ENCODE data around the gene FREM2. TPM values are rescaled to one million over a fixed set of nuclear protein-coding genes. Genes with fewer than 3 reads are reported as not detected.

The FREM2 gene
- total and polyA plus RNA-seq, 2 of the 13 experiments (the other 11 are each of a cell fraction or from before 2014, with no cell fraction given): not detected

DNA sequence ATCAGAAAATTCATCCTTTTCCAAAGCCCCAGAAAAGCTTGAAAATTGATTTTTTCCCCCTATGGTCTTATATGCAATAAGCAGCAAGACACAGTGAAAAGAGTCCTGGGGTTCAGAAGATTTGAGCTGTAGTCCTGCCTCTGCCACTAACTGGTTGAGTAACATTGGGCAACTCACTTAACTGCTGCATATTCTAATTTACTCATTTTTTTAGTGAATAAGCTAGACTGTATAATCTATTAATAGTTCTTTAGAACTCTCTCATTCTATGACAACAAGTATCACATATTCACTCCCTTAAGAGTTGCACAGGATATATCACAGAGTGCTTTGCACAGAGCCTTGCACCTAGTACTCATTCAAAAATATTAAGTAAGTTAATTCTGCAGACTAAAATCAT is 192.9 kb downstream of the FREM2 start:
- H3K4me3 ChIP-seq (replicated peaks in 1 of 3; ENCODE audit: insufficient read depth in 1 of 3, low read depth in 2 of 3, low read length in 3 of 3): no peak overlapping the region
- TF ChIP-seq, protein P1, sequence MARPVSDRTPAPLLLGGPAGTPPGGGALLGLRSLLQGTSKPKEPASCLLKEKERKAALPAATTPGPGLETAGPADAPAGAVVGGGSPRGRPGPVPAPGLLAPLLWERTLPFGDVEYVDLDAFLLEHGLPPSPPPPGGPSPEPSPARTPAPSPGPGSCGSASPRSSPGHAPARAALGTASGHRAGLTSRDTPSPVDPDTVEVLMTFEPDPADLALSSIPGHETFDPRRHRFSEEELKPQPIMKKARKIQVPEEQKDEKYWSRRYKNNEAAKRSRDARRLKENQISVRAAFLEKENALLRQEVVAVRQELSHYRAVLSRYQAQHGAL (CRISPR knock-in tag; IDR thresholded peaks at IDR 0.05; ENCODE audit: not compliant biosample characterization): no peak
- no peak for TF ChIP-seq GATAD1 (CRISPR knock-in tag; IDR thresholded peaks at IDR 0.05)
- no peak for TF ChIP-seq CC2D1A (CRISPR knock-in tag; IDR thresholded peaks at IDR 0.05)
- no peak for TF ChIP-seq PAX8 (CRISPR knock-in tag; IDR thresholded peaks at IDR 0.05; ENCODE audit: borderline replicate concordance)
- TF ChIP-seq, protein P2, sequence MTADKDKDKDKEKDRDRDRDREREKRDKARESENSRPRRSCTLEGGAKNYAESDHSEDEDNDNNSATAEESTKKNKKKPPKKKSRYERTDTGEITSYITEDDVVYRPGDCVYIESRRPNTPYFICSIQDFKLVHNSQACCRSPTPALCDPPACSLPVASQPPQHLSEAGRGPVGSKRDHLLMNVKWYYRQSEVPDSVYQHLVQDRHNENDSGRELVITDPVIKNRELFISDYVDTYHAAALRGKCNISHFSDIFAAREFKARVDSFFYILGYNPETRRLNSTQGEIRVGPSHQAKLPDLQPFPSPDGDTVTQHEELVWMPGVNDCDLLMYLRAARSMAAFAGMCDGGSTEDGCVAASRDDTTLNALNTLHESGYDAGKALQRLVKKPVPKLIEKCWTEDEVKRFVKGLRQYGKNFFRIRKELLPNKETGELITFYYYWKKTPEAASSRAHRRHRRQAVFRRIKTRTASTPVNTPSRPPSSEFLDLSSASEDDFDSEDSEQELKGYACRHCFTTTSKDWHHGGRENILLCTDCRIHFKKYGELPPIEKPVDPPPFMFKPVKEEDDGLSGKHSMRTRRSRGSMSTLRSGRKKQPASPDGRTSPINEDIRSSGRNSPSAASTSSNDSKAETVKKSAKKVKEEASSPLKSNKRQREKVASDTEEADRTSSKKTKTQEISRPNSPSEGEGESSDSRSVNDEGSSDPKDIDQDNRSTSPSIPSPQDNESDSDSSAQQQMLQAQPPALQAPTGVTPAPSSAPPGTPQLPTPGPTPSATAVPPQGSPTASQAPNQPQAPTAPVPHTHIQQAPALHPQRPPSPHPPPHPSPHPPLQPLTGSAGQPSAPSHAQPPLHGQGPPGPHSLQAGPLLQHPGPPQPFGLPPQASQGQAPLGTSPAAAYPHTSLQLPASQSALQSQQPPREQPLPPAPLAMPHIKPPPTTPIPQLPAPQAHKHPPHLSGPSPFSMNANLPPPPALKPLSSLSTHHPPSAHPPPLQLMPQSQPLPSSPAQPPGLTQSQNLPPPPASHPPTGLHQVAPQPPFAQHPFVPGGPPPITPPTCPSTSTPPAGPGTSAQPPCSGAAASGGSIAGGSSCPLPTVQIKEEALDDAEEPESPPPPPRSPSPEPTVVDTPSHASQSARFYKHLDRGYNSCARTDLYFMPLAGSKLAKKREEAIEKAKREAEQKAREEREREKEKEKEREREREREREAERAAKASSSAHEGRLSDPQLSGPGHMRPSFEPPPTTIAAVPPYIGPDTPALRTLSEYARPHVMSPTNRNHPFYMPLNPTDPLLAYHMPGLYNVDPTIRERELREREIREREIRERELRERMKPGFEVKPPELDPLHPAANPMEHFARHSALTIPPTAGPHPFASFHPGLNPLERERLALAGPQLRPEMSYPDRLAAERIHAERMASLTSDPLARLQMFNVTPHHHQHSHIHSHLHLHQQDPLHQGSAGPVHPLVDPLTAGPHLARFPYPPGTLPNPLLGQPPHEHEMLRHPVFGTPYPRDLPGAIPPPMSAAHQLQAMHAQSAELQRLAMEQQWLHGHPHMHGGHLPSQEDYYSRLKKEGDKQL (CRISPR knock-in tag; IDR thresholded peaks at IDR 0.05; ENCODE audit: low read depth): no peak
- no peak for TF ChIP-seq ZNF550 (CRISPR knock-in tag; IDR thresholded peaks at IDR 0.05; ENCODE audit: borderline replicate concordance)
- no peak for TF ChIP-seq ZNF12 (CRISPR knock-in tag; IDR thresholded peaks at IDR 0.05)
- no peak for TF ChIP-seq ONECUT2 (CRISPR knock-in tag; IDR thresholded peaks at IDR 0.05)
- TF ChIP-seq ZNF350 (CRISPR knock-in tag; IDR thresholded peaks at IDR 0.05; ENCODE audit: borderline replicate concordance, low read depth): no peak
- TF ChIP-seq ZNF546 (CRISPR knock-in tag; conservative IDR thresholded peaks at IDR 0.05): no peak
- no peak for TF ChIP-seq CHCHD3 (CRISPR knock-in tag; IDR thresholded peaks at IDR 0.05)
- TF ChIP-seq, protein P3, sequence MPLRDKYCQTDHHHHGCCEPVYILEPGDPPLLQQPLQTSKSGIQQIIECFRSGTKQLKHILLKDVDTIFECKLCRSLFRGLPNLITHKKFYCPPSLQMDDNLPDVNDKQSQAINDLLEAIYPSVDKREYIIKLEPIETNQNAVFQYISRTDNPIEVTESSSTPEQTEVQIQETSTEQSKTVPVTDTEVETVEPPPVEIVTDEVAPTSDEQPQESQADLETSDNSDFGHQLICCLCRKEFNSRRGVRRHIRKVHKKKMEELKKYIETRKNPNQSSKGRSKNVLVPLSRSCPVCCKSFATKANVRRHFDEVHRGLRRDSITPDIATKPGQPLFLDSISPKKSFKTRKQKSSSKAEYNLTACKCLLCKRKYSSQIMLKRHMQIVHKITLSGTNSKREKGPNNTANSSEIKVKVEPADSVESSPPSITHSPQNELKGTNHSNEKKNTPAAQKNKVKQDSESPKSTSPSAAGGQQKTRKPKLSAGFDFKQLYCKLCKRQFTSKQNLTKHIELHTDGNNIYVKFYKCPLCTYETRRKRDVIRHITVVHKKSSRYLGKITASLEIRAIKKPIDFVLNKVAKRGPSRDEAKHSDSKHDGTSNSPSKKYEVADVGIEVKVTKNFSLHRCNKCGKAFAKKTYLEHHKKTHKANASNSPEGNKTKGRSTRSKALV (CRISPR knock-in tag; IDR thresholded peaks at IDR 0.05): no peak
- no peak for TF ChIP-seq ATAD3A (CRISPR knock-in tag; IDR thresholded peaks at IDR 0.05)
- TF ChIP-seq, protein P4, sequence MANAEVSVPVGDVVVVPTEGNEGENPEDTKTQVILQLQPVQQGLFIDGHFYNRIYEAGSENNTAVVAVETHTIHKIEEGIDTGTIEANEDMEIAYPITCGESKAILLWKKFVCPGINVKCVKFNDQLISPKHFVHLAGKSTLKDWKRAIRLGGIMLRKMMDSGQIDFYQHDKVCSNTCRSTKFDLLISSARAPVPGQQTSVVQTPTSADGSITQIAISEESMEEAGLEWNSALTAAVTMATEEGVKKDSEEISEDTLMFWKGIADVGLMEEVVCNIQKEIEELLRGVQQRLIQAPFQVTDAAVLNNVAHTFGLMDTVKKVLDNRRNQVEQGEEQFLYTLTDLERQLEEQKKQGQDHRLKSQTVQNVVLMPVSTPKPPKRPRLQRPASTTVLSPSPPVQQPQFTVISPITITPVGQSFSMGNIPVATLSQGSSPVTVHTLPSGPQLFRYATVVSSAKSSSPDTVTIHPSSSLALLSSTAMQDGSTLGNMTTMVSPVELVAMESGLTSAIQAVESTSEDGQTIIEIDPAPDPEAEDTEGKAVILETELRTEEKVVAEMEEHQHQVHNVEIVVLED (CRISPR knock-in tag; IDR thresholded peaks at IDR 0.05; ENCODE audit: borderline replicate concordance): no peak
- no peak for TF ChIP-seq ZBTB7A (CRISPR knock-in tag; IDR thresholded peaks at IDR 0.05)
- in situ Hi-C loops (cut with HindIII; ENCODE audit: extremely low pct_ligation_motif_present, low pct_unique_long_range_greater_than_20kb): loop anchor here (10.0 kb wide), 1 partner anchor 65 kb away; no protein-coding TSS in a partner anchor
- ChIA-PET CTCF (ENCODE audit: low intra/inter-chr PET ratio, low total read pairs) (no interaction called here), POLR2A (no interaction called here)
- no peak overlapping the region for H3K27ac ChIP-seq (ENCODE audit: extremely low read length, insufficient read depth, low read length)
- no peaks in the 10 kb centered on the region for H3K4me1 ChIP-seq (ENCODE audit: insufficient read depth, low read length)
- H3K4me2 ChIP-seq (ENCODE audit: low read depth, low read length): no peak overlapping the region
- H3K36me3 ChIP-seq (replicated peaks in 1 of 2; ENCODE audit: control insufficient read depth in 1 of 2, insufficient read depth in 2 of 2, low read length in 2 of 2): no peaks in the 10 kb centered on the region
- ATAC-seq: no peak
- no peaks in the 10 kb centered on the region for H3K79me2 ChIP-seq (ENCODE audit: insufficient read depth, low read length)
- no peaks in the 10 kb centered on the region for H3K9me3 ChIP-seq (ENCODE audit: low read length)
- no peaks in the 10 kb centered on the region for H4K20me1 ChIP-seq (ENCODE audit: insufficient read depth, low read length)
- no peak for DNase-seq (ENCODE audit: low spot score)
- no peak overlapping the region for H3K9ac ChIP-seq (ENCODE audit: insufficient read depth, low read depth, low read length)
- BruUV-seq (replicated peaks): no TSS peak
- intact Hi-C loops (cut with micrococcal nuclease; ENCODE audit: unreplicated experiment): no loop called here
- peaks cover 0 to 1% of the 10 kb centered on the region in 2 experiments; a peak in 1 of 5 replicates for H3K27me3 ChIP-seq (ENCODE audit: control insufficient read depth in 1 of 2, insufficient read depth in 2 of 2, low read length in 2 of 2)
- no peak overlapping the region for H2AFZ ChIP-seq (ENCODE audit: low read length)
- FAIRE-seq: no peak
